Stimulated activated CD8-positive, alpha-beta memory T cell treated with anti-CD3 and anti-CD28 coated beads, Interleukin-4, amount 100 ng/mL, for 4 hours (primary cell): ENCODE data around the gene RLF.

Experiments
- DNase-seq, 2 donors: peaks; one replicate each; pipeline ENCODE4 v3.0.0-alpha.2; 2020; ENCODE audit warnings: low read depth in 2 of 2, low spot score in 1 of 2

The RLF gene

GRCh38 chr1:40240390-40240789, 79.2 kb downstream of the RLF start:
- DNase-seq: no peak

GRCh38 chr1:40241362-40241761, 80.2 kb downstream of the RLF start:
- no peak for DNase-seq

GRCh38 chr1:40243351-40243750, 82.2 kb downstream of the RLF start:
- no peak for DNase-seq

- DNase-seq: no peak
These were observed 83.1 kb downstream of the RLF start for GRCh38 chr1:40244138-40244744.

- DNase-seq: no peak
These were observed 84.5 kb downstream of the RLF start for GRCh38 chr1:40245686-40246085.

GRCh38 chr1:40247655-40248054, 86.5 kb downstream of the RLF start, which contains the start of gene TMCO2:
Gene TMCO2, plus strand, starts transcription at chr1:40247937. Its CDS starts 57 bp downstream, at chr1:40247994.
- DNase-seq: no peak

GRCh38 chr1:40248412-40248811, 87.2 kb downstream of the RLF start:
- DNase-seq: no peak

- DNase-seq: no peak
These were observed 90.3 kb downstream of the RLF start for GRCh38 chr1:40251456-40251855.

- DNase-seq: no peak
These were observed 91.4 kb downstream of the RLF start for GRCh38 chr1:40252601-40253000.

- DNase-seq: no peak
These were observed 94.0 kb downstream of the RLF start for GRCh38 chr1:40255231-40255630.

- no peak for DNase-seq
These were observed 95.4 kb downstream of the RLF start for GRCh38 chr1:40256401-40257084.

- DNase-seq: peak in 1 of 2 donors; percentile 20
These were observed 96.1 kb downstream of the RLF start for GRCh38 chr1:40257313-40257687.

- DNase-seq: peak; percentile 91 to 94
These were observed 96.7 kb downstream of the RLF start, which contains the start of gene ZMPSTE24 for GRCh38 chr1:40257688-40258444. Gene ZMPSTE24, plus strand, starts transcription at chr1:40258236. Its CDS starts 36 bp downstream, at chr1:40258272.

GRCh38 chr1:40258445-40258769, 97.2 kb downstream of the RLF start:
- DNase-seq: no peak

GRCh38 chr1:40264354-40264781, 103.2 kb downstream of the RLF start:
- no peak for DNase-seq

GRCh38 chr1:40265298-40265697, 104.1 kb downstream of the RLF start:
- no peak for DNase-seq

GRCh38 chr1:40265919-40266318, 104.7 kb downstream of the RLF start:
- no peak for DNase-seq

GRCh38 chr1:40266786-40267535, 105.8 kb downstream of the RLF start:
- DNase-seq: no peak

- no peak for DNase-seq
These were observed 106.6 kb downstream of the RLF start for GRCh38 chr1:40267767-40268187.

- no peak for DNase-seq
These were observed 107.0 kb downstream of the RLF start for GRCh38 chr1:40268211-40268610.

GRCh38 chr1:40270152-40270834, 109.1 kb downstream of the RLF start:
- no peak for DNase-seq
